GM19035 (cell line): Measurements from ENCODE around the gene RHOD.

Experiments used
- ATAC-seq: cut with Tn5 transposase; IDR thresholded peaks from one replicate; pipeline ENCODE4 v1.9.1; 2021; ENCODE audit not compliant: unreplicated experiment

Gene RHOD

GRCh38 chr11:67113231-67113721, 56.6 kb downstream of the RHOD start:
- peak; percentile 48 for ATAC-seq

- ATAC-seq: no peak
Observed at GRCh38 chr11:67114275-67114896, 57.7 kb downstream of the RHOD start.

- no peak for ATAC-seq
Observed at GRCh38 chr11:67116758-67117105, 60.1 kb downstream of the RHOD start.

- ATAC-seq: no peak
Observed at GRCh38 chr11:67117176-67117575, 60.5 kb downstream of the RHOD start.

- peak; percentile 11 for ATAC-seq
Observed at GRCh38 chr11:67117672-67118180, 61.1 kb downstream of the RHOD start.

- peak; percentile 14 for ATAC-seq
Observed at GRCh38 chr11:67118181-67118766, 61.6 kb downstream of the RHOD start.

- peak; percentile 65 for ATAC-seq
Observed at GRCh38 chr11:67118801-67119584, 62.3 kb downstream of the RHOD start, which contains the start of gene KDM2A. KDM2A (plus strand) TSS chr11:67119263; CDS start chr11:67121317, 2,054 bp downstream.

- ATAC-seq: peak; percentile 25
Observed at GRCh38 chr11:67119585-67120391, 63.1 kb downstream of the RHOD start.

GRCh38 chr11:67120456-67120855, 63.8 kb downstream of the RHOD start:
- no peak for ATAC-seq

- no peak for ATAC-seq
Observed at GRCh38 chr11:67120881-67121710, 64.4 kb downstream of the RHOD start.
